ENCODE results near the gene ACAP3. TPM values are rescaled to one million over a fixed set of nuclear protein-coding genes. Genes with fewer than 3 reads are reported as not detected.

The ACAP3 gene
- total RNA-seq, 1 experiment from 2014 or later = 42.2 TPM

DNA sequence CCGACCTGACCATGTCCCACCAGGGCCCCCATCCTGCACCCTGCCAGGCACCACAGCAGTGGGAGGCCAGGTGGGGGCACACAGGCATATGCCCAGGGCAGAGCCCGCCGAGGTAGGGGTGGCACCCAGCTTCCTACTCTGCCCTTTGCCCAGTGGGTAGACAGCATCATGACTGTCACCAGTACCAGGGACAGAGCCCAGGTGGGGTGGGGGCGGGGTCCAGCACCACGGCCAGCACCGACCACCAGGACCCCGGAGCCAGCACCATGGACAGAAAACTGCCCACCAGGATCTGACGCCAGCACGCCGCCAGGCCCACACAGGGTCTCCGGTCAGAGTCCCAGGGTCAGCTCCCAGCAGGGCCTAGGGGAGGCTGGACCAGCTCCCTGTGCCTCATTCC, 27.1 kb upstream of the ACAP3 start (continued):
- TF ChIP-seq, protein P1, sequence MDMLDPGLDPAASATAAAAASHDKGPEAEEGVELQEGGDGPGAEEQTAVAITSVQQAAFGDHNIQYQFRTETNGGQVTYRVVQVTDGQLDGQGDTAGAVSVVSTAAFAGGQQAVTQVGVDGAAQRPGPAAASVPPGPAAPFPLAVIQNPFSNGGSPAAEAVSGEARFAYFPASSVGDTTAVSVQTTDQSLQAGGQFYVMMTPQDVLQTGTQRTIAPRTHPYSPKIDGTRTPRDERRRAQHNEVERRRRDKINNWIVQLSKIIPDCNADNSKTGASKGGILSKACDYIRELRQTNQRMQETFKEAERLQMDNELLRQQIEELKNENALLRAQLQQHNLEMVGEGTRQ (CRISPR knock-in tag; IDR thresholded peaks at IDR 0.05) = peak; percentile 73
- peak; percentile 88 for TF ChIP-seq SP1 (CRISPR knock-in tag; conservative IDR thresholded peaks at IDR 0.05)
- peak; percentile 88 for TF ChIP-seq ZNF671 (CRISPR knock-in tag; IDR thresholded peaks at IDR 0.05)
- TF ChIP-seq IRF2 (CRISPR knock-in tag; IDR thresholded peaks at IDR 0.05; ENCODE audit: borderline replicate concordance, low read depth) = peak; percentile 98; the same call in 1 of the 2 replicates
- TF ChIP-seq, protein P2, sequence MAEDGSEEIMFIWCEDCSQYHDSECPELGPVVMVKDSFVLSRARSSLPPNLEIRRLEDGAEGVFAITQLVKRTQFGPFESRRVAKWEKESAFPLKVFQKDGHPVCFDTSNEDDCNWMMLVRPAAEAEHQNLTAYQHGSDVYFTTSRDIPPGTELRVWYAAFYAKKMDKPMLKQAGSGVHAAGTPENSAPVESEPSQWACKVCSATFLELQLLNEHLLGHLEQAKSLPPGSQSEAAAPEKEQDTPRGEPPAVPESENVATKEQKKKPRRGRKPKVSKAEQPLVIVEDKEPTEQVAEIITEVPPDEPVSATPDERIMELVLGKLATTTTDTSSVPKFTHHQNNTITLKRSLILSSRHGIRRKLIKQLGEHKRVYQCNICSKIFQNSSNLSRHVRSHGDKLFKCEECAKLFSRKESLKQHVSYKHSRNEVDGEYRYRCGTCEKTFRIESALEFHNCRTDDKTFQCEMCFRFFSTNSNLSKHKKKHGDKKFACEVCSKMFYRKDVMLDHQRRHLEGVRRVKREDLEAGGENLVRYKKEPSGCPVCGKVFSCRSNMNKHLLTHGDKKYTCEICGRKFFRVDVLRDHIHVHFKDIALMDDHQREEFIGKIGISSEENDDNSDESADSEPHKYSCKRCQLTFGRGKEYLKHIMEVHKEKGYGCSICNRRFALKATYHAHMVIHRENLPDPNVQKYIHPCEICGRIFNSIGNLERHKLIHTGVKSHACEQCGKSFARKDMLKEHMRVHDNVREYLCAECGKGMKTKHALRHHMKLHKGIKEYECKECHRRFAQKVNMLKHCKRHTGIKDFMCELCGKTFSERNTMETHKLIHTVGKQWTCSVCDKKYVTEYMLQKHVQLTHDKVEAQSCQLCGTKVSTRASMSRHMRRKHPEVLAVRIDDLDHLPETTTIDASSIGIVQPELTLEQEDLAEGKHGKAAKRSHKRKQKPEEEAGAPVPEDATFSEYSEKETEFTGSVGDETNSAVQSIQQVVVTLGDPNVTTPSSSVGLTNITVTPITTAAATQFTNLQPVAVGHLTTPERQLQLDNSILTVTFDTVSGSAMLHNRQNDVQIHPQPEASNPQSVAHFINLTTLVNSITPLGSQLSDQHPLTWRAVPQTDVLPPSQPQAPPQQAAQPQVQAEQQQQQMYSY (CRISPR knock-in tag; IDR thresholded peaks at IDR 0.05) = peak; percentile 90
- no peak; the same call in 1 of the 2 replicates for TF ChIP-seq GABPB1 (CRISPR knock-in tag; IDR thresholded peaks at IDR 0.05)
- TF ChIP-seq, protein P3, sequence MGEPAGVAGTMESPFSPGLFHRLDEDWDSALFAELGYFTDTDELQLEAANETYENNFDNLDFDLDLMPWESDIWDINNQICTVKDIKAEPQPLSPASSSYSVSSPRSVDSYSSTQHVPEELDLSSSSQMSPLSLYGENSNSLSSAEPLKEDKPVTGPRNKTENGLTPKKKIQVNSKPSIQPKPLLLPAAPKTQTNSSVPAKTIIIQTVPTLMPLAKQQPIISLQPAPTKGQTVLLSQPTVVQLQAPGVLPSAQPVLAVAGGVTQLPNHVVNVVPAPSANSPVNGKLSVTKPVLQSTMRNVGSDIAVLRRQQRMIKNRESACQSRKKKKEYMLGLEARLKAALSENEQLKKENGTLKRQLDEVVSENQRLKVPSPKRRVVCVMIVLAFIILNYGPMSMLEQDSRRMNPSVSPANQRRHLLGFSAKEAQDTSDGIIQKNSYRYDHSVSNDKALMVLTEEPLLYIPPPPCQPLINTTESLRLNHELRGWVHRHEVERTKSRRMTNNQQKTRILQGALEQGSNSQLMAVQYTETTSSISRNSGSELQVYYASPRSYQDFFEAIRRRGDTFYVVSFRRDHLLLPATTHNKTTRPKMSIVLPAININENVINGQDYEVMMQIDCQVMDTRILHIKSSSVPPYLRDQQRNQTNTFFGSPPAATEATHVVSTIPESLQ (CRISPR knock-in tag; IDR thresholded peaks at IDR 0.05) = peak; percentile 99
- TF ChIP-seq, protein P4, sequence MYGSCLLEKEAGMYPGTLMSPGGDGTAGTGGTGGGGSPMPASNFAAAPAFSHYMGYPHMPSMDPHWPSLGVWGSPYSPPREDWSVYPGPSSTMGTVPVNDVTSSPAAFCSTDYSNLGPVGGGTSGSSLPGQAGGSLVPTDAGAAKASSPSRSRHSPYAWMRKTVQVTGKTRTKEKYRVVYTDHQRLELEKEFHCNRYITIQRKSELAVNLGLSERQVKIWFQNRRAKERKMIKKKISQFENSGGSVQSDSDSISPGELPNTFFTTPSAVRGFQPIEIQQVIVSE (CRISPR knock-in tag; IDR thresholded peaks at IDR 0.05; ENCODE audit: borderline replicate concordance) = no peak
- peak; percentile 94; the same call in 1 of the 2 replicates for TF ChIP-seq ZNF396 (CRISPR knock-in tag; IDR thresholded peaks at IDR 0.05; ENCODE audit: borderline replicate concordance)
- TF ChIP-seq ZNF263 (CRISPR knock-in tag; IDR thresholded peaks at IDR 0.05; ENCODE audit: low read depth) = peak; percentile 93
- TF ChIP-seq, protein P5, sequence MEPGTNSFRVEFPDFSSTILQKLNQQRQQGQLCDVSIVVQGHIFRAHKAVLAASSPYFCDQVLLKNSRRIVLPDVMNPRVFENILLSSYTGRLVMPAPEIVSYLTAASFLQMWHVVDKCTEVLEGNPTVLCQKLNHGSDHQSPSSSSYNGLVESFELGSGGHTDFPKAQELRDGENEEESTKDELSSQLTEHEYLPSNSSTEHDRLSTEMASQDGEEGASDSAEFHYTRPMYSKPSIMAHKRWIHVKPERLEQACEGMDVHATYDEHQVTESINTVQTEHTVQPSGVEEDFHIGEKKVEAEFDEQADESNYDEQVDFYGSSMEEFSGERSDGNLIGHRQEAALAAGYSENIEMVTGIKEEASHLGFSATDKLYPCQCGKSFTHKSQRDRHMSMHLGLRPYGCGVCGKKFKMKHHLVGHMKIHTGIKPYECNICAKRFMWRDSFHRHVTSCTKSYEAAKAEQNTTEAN (CRISPR knock-in tag; IDR thresholded peaks at IDR 0.05) = peak; percentile 99
- TF ChIP-seq, protein P6, sequence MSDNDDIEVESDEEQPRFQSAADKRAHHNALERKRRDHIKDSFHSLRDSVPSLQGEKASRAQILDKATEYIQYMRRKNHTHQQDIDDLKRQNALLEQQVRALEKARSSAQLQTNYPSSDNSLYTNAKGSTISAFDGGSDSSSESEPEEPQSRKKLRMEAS (CRISPR knock-in tag; IDR thresholded peaks at IDR 0.05) = peak; percentile 98
- peak; percentile 95 for TF ChIP-seq NR2C2 (CRISPR knock-in tag; IDR thresholded peaks at IDR 0.05)
- peak; percentile 100 for TF ChIP-seq JUN (CRISPR knock-in tag; IDR thresholded peaks at IDR 0.05)

DNA sequence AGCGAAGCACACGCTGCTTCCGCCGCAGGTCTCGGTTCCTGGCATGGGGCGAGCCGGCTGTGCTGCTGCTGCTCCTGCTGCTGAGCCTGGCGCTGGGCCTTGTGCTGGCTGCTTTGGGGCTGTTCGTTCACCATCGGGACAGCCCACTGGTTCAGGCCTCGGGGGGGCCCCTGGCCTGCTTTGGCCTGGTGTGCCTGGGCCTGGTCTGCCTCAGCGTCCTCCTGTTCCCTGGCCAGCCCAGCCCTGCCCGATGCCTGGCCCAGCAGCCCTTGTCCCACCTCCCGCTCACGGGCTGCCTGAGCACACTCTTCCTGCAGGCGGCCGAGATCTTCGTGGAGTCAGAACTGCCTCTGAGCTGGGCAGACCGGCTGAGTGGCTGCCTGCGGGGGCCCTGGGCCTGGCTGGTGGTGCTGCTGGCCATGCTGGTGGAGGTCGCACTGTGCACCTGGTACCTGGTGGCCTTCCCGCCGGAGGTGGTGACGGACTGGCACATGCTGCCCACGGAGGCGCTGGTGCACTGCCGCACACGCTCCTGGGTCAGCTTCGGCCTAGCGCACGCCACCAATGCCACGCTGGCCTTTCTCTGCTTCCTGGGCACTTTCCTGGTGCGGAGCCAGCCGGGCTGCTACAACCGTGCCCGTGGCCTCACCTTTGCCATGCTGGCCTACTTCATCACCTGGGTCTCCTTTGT, 26.0 kb upstream of the ACAP3 start:
- Mint-ChIP-seq H3K27me3 (ENCODE audit: low read depth) (no peaks in the 10 kb centered on the region), H3K27ac (no peak overlapping the region), H3K9me3 (peaks cover 4% of the 10 kb centered on the region), H3K4me3 (no peak overlapping the region), H3K36me3 (no peaks in the 10 kb centered on the region), H3K4me1 (no peaks in the 10 kb centered on the region)
- ATAC-seq = no peak
- CTCF ChIA-PET = interaction anchor here (0.7 kb wide), 1 partner anchor 33 kb away, joined by 4 read pairs; no protein-coding TSS in a partner anchor
- DNase-seq (ENCODE audit: low spot score) = no peak
- POLR2A ChIA-PET = no interaction called here
- TF ChIP-seq FOXK1 (CRISPR knock-in tag; IDR thresholded peaks at IDR 0.05) (no peak), ZNF396 (CRISPR knock-in tag; IDR thresholded peaks at IDR 0.05; ENCODE audit: borderline replicate concordance) (no peak)
- TF ChIP-seq, protein P7, sequence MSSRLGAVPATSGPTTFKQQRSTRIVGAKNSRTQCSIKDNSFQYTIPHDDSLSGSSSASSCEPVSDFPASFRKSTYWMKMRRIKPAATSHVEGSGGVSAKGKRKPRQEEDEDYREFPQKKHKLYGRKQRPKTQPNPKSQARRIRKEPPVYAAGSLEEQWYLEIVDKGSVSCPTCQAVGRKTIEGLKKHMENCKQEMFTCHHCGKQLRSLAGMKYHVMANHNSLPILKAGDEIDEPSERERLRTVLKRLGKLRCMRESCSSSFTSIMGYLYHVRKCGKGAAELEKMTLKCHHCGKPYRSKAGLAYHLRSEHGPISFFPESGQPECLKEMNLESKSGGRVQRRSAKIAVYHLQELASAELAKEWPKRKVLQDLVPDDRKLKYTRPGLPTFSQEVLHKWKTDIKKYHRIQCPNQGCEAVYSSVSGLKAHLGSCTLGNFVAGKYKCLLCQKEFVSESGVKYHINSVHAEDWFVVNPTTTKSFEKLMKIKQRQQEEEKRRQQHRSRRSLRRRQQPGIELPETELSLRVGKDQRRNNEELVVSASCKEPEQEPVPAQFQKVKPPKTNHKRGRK (CRISPR knock-in tag; IDR thresholded peaks at IDR 0.05; ENCODE audit: borderline replicate concordance) = no peak
- TF ChIP-seq, protein P8, sequence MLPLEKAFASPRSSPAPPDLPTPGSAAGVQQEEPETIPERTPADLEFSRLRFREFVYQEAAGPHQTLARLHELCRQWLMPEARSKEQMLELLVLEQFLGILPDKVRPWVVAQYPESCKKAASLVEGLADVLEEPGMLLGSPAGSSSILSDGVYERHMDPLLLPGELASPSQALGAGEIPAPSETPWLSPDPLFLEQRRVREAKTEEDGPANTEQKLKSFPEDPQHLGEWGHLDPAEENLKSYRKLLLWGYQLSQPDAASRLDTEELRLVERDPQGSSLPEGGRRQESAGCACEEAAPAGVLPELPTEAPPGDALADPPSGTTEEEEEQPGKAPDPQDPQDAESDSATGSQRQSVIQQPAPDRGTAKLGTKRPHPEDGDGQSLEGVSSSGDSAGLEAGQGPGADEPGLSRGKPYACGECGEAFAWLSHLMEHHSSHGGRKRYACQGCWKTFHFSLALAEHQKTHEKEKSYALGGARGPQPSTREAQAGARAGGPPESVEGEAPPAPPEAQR (CRISPR knock-in tag; IDR thresholded peaks at IDR 0.05) = no peak
- TF ChIP-seq, protein P9, sequence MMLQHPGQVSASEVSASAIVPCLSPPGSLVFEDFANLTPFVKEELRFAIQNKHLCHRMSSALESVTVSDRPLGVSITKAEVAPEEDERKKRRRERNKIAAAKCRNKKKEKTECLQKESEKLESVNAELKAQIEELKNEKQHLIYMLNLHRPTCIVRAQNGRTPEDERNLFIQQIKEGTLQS (CRISPR knock-in tag; conservative IDR thresholded peaks at IDR 0.05) = no peak

Data from WTC11 (cell line).